Measurements from ENCODE around the gene PCDHA7.
"Not testable (repeated sequence)": the region's sequence is repeated elsewhere in the genome, so short reads cannot be mapped to it uniquely, and the experiment has no call there.

Gene PCDHA7

DNA sequence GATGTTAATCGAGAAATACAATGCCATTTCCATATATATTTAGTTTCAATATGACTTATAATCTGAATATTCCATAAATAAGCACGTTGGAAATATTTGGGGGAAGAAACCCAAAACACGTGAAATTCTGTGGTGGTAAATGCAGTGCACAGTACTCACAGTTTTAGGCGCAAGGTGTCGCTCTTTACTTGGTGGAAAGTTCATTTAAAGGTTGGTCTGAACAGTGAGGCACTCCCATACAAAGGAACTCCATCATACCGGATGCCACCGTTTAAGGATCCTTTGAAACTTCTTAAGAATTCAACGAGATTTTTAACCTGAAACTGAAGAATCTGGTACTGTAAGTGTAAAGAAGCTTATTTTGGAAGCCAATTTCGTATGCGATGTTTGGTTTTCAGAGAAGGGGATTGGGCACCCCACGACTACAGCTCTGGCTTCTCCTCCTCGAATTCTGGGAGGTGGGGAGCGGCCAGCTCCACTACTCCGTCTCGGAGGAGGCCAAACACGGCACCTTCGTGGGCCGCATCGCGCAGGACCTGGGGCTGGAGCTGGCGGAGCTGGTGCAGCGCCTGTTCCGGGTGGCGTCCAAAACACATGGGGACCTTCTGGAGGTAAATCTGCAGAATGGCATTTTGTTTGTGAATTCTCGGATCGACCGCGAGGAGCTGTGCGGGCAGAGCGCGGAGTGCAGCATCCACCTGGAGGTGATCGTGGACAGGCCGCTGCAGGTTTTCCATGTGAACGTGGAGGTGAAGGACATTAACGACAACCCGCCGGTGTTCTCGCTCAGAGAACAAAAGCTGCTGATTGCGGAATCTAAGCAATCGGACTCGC is 34.9 kb downstream of the PCDHA7 start, which contains the start of gene PCDHA11:
Gene PCDHA11 (plus strand): TSS at position 237 of the 834 bp plus-strand sequence. CDS start 147 bp downstream, at position 384.
- no peak for DNase-seq

DNA sequence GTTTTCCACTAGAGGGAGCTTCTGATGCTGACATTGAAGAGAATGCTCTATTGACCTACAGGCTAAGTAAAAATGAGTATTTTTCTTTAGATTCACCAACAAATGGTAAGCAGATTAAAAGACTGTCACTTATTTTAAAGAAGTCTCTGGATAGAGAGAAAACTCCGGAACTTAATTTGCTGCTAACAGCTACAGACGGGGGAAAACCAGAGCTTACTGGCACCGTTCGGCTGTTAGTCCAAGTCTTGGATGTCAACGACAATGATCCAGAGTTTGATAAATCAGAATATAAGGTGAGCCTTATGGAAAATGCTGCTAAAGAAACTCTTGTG is 35.5 kb downstream of the PCDHA7 start:
- no peak for DNase-seq

DNA sequence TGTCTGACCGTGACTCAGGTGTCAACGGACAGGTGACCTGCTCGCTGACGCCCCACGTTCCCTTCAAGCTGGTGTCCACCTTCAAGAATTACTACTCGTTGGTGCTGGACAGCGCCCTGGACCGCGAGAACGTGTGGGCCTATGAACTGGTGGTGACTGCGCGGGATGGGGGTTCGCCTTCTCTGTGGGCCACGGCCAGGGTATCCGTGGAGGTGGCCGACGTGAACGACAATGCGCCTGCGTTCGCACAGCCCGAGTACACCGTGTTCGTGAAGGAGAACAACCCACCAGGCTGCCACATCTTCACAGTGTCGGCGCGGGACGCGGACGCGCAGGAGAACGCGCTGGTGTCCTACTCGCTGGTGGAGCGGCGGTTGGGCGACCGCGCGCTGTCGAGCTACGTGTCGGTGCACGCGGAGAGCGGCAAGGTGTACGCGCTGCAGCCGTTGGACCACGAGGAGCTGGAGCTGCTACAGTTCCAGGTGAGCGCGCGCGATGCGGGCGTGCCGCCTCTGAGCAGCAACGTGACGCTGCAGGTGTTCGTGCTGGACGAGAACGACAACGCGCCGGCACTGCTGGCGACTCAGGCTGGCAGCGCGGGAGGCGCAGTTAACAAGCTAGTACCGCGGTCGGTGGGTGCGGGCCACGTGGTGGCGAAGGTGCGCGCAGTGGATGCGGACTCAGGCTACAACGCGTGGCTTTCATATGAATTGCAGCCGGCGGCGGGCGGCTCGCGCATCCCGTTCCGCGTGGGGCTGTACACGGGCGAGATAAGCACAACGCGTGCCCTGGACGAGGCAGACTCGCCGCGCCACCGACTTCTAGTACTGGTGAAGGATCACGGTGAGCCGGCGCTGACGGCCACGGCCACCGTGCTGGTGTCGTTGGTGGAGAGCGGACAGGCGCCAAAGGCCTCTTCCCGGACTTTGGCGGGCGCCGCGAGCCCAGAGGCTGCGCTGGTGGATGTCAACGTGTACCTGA is 36.4 kb downstream of the PCDHA7 start:
- DNase-seq = no peak

DNA sequence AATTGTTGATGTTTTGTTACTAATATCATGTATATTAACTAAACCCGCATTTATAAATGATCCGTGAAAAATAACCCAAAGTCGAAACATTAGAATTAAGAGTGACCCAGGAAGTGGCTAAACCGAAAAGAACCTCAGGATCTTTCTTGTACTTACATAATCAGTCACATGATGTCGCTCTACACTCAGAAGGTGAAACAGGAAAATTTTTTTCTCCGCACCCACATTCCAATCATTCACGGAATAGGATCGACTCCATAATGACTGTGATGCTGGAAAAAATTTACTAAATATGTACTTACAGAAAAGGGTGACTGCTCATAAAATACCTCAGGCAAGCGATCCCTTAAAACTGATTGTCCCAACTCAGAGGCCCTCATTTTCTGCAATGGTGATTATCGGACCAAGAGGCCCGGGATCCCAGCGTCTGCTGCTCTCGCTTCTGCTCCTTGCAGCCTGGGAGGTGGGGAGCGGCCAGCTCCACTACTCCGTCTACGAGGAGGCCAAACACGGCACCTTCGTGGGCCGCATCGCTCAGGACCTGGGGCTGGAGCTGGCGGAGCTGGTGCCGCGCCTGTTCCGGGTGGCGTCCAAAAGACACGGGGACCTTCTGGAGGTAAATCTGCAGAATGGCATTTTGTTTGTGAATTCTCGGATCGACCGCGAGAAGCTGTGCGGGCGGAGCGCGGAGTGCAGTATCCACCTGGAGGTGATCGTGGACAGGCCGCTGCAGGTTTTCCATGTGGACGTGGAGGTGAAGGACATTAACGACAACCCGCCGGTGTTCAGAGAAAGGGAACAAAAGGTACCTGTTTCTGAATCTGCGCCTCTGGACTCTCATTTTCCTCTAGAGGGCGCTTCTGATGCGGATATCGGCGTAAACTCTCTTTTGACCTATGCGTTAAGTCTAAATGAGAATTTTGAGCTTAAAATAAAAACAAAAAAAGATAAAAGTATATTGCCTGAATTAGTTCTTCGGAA is 41.3 kb downstream of the PCDHA7 start, which contains the start of gene PCDHA12:
Gene PCDHA12 (plus strand): TSS at position 224 of the 981 bp plus-strand sequence. CDS start 165 bp downstream, at position 389.
- DNase-seq = no peak

DNA sequence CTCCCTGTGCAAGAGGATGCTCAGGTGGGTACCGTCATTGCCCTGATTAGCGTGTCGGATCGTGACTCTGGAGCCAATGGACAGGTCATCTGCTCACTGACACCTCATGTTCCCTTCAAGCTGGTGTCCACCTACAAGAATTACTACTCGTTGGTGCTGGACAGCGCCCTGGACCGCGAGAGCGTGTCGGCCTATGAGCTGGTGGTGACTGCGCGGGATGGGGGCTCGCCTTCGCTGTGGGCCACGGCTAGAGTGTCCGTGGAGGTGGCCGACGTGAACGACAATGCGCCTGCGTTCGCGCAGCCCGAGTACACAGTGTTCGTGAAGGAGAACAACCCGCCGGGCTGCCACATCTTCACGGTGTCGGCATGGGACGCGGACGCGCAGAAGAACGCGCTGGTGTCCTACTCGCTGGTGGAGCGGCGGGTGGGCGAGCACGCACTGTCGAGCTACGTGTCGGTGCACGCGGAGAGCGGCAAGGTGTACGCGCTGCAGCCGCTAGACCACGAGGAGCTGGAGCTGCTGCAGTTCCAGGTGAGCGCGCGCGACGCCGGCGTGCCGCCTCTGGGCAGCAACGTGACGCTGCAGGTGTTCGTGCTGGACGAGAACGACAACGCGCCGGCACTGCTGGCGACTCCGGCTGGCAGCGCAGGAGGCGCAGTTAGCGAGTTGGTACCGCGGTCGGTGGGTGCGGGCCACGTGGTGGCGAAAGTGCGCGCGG is 42.6 kb downstream of the PCDHA7 start:
- DNase-seq = not testable (repeated sequence)

DNA sequence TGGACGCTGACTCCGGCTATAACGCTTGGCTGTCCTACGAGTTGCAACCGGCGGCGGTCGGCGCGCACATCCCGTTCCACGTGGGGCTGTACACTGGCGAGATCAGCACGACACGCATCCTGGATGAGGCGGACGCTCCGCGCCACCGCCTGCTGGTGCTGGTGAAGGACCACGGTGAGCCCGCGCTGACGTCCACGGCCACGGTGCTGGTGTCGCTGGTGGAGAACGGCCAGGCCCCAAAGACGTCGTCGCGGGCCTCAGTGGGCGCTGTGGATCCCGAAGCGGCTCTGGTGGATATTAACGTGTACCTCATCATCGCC is 43.2 kb downstream of the PCDHA7 start:
- no peak for DNase-seq

DNA sequence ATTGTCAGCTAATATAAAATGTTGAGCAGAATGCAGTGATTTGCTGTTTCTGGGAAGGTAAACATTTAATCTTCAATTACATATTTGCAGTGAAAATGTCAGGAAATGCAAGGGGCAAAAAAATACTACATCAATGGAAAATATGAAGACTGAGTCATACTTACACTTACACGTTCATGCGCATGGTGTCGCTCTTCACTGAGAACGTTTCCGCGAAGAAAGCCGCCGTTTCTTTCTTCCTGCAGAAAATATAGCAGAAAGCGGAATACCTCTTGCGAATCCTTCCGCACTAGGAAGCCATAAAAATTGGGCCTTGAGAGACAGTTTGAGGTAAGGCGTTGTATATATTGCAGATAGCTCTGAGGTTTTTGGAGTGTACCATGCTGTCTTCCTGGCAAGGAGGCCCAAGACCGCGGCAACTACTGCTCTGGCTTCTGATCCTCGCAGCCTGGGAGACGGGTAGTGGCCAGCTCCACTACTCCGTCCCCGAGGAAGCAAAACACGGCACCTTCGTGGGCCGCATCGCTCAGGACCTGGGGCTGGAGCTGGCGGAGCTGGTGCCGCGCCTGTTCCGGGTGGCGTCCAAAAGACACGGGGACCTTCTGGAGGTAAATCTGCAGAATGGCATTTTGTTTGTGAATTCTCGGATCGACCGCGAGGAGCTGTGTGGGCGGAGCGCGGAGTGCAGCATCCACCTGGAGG is 48.0 kb downstream of the PCDHA7 start, which contains the start of gene PCDHA13:
Gene PCDHA13 (plus strand): TSS at position 236 of the 702 bp plus-strand sequence. CDS start 145 bp downstream, at position 381.
- no peak for DNase-seq

DNA sequence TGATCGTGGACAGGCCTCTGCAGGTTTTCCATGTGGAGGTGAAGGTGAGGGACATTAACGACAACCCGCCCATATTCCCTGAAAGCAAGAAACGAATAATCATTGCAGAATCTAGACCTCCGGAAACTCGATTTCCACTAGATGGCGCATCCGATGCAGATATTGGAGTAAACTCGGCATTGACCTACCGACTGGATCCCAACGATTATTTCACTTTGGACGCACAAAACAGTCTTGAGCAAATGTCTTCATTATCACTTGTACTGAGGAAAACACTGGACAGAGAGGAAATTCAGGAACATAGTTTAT is 48.5 kb downstream of the PCDHA7 start:
- DNase-seq = no peak

DNA sequence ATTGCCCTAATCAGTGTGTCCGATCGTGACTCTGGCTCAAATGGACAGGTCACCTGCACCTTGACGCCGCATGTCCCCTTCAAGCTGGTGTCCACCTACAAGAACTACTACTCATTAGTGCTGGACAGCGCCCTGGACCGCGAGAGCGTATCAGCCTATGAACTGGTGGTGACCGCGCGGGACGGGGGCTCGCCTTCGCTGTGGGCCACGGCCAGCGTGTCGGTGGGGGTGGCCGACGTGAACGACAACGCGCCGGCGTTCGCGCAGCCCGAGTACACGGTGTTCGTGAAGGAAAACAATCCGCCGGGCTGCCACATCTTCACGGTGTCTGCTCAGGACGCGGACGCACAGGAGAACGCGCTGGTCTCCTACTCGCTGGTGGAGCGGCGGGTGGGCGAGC is 49.3 kb downstream of the PCDHA7 start:
- DNase-seq = no peak

DNA sequence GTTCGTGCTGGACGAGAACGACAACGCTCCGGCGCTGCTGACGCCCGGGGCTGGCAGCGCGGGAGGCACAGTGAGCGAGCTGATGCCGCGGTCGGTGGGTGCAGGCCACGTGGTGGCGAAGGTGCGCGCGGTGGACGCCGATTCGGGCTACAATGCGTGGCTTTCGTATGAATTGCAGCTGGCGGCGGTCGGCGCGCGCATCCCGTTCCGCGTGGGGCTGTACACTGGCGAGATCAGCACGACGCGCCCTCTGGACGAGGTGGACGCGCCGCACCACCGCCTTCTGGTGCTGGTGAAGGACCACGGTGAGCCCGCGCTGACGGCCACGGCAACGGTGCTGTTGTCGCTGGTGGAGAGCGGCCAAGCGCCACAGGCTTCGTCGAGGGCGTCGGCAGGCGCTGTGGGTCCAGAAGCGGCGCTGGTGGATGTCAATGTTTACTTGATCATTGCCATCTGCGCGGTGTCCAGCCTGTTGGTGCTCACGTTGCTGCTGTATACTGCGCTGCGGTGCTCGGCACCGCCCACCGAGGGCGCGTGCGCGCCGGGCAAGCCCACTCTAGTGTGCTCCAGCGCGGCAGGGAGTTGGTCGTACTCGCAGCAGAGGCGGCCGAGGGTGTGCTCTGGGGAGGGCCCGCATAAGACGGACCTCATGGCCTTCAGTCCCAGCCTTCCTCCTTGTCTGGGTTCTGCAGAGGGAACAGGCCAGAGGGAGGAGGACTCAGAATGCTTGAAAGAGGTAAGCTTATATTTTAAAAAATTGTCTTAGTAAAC is 50.0 kb downstream of the PCDHA7 start:
- no peak for DNase-seq

Data from MV-4-11 (cell line).